22Rv1 (cell line): ENCODE results near the gene NCOA6.

Source experiments
- H3K27ac ChIP-seq: fragments of 450-650 bp; 2 replicates; pipeline ENCODE4 v1.5.1; 2017
- ZFX ChIP-seq: fragments of 450-650 bp; IDR thresholded peaks from 2 replicates; pipeline ENCODE4 v1.6.1; 2017; ENCODE audit warnings: antibody characterized with exemption, borderline replicate concordance
- TF ChIP-seq, protein P1 (sequence below): fragments of 450-650 bp; IDR thresholded peaks from 2 replicates; pipeline ENCODE4 v1.5.1; 2017; ENCODE audit warnings: mild to moderate bottlenecking

The NCOA6 gene

DNA sequence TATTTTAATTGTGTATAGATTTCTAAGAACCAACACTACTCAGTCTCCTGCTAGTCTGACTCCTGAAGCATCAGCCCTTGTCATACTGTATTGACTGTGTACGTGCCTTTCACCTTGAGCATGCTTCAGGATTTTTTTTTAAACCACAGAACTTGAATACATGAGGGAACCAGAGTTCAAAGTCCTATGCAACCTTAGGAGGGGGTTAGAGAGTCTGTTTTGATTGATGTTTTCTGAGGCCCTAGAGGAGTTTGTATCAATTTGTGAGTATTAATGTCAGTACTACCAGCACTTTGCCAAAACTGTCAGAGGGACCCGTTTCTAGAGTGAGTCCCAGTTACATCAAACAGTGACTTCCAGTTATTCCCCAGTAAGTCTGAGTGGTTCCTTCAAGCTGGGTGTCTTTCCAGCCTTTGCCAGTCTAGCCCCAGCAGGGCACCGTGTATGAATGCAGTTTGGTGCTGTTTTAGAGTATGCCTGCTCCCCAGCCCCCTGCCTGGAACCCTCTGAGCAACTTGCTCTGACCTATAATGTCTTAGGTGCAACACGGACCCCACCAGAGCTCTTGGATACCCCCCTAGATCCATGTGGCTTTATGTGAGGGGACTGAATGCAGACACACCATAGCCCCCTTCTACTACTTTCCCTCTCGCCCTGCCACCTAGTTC lies 112.8 kb downstream of the NCOA6 start:
- no peak for TF ChIP-seq ZFX
- TF ChIP-seq, protein P1, sequence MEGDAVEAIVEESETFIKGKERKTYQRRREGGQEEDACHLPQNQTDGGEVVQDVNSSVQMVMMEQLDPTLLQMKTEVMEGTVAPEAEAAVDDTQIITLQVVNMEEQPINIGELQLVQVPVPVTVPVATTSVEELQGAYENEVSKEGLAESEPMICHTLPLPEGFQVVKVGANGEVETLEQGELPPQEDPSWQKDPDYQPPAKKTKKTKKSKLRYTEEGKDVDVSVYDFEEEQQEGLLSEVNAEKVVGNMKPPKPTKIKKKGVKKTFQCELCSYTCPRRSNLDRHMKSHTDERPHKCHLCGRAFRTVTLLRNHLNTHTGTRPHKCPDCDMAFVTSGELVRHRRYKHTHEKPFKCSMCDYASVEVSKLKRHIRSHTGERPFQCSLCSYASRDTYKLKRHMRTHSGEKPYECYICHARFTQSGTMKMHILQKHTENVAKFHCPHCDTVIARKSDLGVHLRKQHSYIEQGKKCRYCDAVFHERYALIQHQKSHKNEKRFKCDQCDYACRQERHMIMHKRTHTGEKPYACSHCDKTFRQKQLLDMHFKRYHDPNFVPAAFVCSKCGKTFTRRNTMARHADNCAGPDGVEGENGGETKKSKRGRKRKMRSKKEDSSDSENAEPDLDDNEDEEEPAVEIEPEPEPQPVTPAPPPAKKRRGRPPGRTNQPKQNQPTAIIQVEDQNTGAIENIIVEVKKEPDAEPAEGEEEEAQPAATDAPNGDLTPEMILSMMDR: no peak
- 0 out of 2 replicates have a peak overlapping the region, but pooled peaks have one; percentile 10 for H3K27ac ChIP-seq

GRCh38 chr20:34711813-34712430 lies 113.5 kb downstream of the NCOA6 start:
- no peak for TF ChIP-seq ZFX
- TF ChIP-seq, protein P1: no peak
- H3K27ac ChIP-seq: 0 out of 2 replicates have a peak overlapping the region, but pooled peaks have one; percentile 10

GRCh38 chr20:34710861-34711574 lies 114.4 kb downstream of the NCOA6 start:
- TF ChIP-seq, protein P1: no peak
- TF ChIP-seq ZFX: no peak
- H3K27ac ChIP-seq: peak overlapping the region; percentile 72; the same call in 1 of the 2 replicates

DNA sequence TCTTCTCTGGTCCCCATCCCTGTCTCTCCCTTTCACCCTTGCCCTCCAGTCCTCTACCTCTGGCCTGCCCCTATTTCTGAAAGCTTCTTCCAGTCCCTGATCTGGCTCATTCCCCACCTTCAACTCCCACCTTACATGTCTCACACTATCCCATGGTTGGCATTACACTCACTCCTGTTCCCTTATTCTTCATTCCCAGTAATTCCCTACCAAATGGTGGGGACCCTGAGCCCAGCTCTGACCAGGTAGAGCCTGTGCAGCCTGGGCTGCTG lies 114.9 kb downstream of the NCOA6 start:
- no peak for TF ChIP-seq ZFX
- TF ChIP-seq, protein P1: no peak
- peak overlapping the region; percentile 72 for H3K27ac ChIP-seq

- H3K27ac ChIP-seq: peak overlapping the region; percentile 72
- no peak for TF ChIP-seq ZFX
- TF ChIP-seq, protein P1: peak; percentile 85
These were observed 115.5 kb downstream of the NCOA6 start for GRCh38 chr20:34709831-34710567.

DNA sequence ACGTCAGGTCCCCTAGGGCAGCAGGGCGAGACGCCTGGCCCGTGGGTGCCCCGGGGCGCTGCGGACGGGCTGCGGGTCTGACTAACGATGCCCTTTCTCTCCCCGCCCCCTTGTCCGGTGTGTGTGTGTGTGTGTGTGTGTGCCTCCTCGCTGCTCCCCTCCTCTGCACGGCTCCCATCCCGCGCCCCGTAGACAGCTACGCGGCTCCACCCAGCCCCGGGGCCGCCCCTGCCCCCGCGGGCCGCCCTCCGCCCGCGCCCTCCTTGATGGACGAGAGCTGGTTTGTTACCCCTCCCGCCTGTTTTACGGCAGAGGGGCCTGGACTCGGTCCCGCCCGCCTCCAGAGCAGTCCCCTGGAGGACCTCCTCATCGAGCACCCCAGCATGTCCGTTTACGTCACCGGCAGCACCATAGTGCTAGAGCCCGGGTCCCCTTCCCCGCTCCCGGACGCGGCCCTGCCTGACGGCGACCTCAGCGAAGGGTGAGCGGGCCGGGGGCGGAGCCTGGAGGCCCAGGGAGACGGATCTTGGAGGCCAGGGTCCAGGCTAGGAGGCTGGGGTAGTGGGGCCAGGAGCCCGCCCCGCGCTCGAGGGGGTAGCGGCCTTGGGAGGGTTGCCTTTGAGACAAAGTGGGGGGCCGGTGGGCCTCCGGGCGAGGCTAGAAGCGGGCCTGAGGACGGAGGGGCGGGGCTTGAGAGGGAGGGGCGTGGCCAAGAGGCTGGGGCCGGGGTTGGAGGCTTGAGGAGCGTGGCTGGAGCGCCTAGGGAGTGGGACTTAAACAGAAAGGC lies 116.2 kb downstream of the NCOA6 start:
- TF ChIP-seq, protein P1: no peak
- TF ChIP-seq ZFX: no peak
- H3K27ac ChIP-seq: peak overlapping the region; percentile 72
